Stomach (tissue), 9 donors: Measurements from ENCODE around the gene STRA6. TPM values are rescaled to one million over a fixed set of nuclear protein-coding genes. Genes with fewer than 3 reads are reported as not detected.

ENCODE experiments used
- DNase-seq, 2 donors: peaks; one replicate each; pipeline versions ENCODE4 v3.0.0 to v3.0.0-alpha.2; 2013 to 2019
- H3K27ac ChIP-seq, 5 donors: fragments of 200-600 bp in 4 of 5; sonication (generic) in 4 of 5; one replicate each; pipeline ENCODE4 v1.5.1; 2013 to 2019; ENCODE audit warnings: mild to moderate bottlenecking in 1 of 5, moderate library complexity in 1 of 5
- H3K27me3 ChIP-seq, 3 donors: fragments of 200-600 bp; sonication (generic); one replicate each; pipeline ENCODE4 v1.5.1; 2017 to 2019; ENCODE audit warnings: mixed run types in 1 of 3
- H3K36me3 ChIP-seq, 4 donors: fragments of 200-600 bp; sonication (generic); 1 replicate in 3 of 4; 2 replicates in 1 of 4; pipeline ENCODE4 v1.5.1; 2016 to 2019
- H3K4me1 ChIP-seq, 4 donors: fragments of 200-600 bp; sonication (generic); one replicate each; pipeline ENCODE4 v1.5.1; 2016 to 2019
- H3K4me3 ChIP-seq, 4 donors: fragments of 200-600 bp; sonication (generic) in 3 of 4; one replicate each; pipeline ENCODE4 v1.5.1; 2016 to 2019; ENCODE audit warnings: mild to moderate bottlenecking in 1 of 4
- H3K9me3 ChIP-seq, 4 donors: fragments of 200-600 bp; sonication (generic); one replicate each; pipeline ENCODE4 v1.5.1; 2016 to 2019
- CTCF ChIP-seq, 7 experiments: fragments of 450-650 bp in 4 of 7; fragments of 200-600 bp in 3 of 7; sonication (generic) in 3 of 7; IDR thresholded peaks; one replicate each; pipeline ENCODE4 v1.5.1; 2016 to 2019; ENCODE audit warnings: antibody characterized with exemption in 7 of 7, control low read depth in 2 of 7, mild to moderate bottlenecking in 1 of 7
- EP300 ChIP-seq: sonication (generic); formaldehyde crosslinking; IDR thresholded peaks from one replicate; pipeline ENCODE4 v1.6.1; 2017; ENCODE audit warnings: antibody characterized with exemption
- POLR2A ChIP-seq, 4 donors: fragments of 450-650 bp; IDR thresholded peaks; one replicate each; pipeline ENCODE4 v1.6.1; 2016; ENCODE audit warnings: antibody characterized with exemption in 4 of 4, control low read depth in 2 of 4, mild to moderate bottlenecking in 1 of 4, moderate library complexity in 1 of 4
- POLR2AphosphoS5 ChIP-seq, 3 donors: sonication (generic); formaldehyde crosslinking; IDR thresholded peaks; one replicate each; pipeline ENCODE4 v1.6.1; 2016; ENCODE audit warnings: antibody characterized with exemption in 3 of 3
- WGBS, 5 donors: extraction: QIAGEN DNeasy Blood & Tissue Kit in 3 of 5; methylation state at CpG; one replicate each; pipeline versions ENCODE4 v1.1.5 to v1.1.7; 2013 to 2018; 5-methylcytosine and 5-hydroxymethylcytosine counted together
- intact Hi-C: fragments of 100-400 bp; cut with DNase I; formaldehyde crosslinking; loops from one replicate; pipeline ENCODE4 v1.15.1; 2023; ENCODE audit warnings: low total_unique reads
- polyA plus RNA-seq, 3 donors: library from polyadenylated mRNA; stranded (reverse); fragments of 200-250 nt; gene quantifications; one replicate each; pipeline ENCODE4 v1.2.3, GENCODE V29; 2013
- total RNA-seq, 5 donors: library from RNA; depleted of rRNA; stranded (reverse); fragments of >200 nt; gene quantifications; one replicate each; pipeline versions ENCODE4 v1.1.0 to v1.2.3, GENCODE V29; 2014 to 2016
- donor health status: healthy with polysubstance abuse.
- donor health status: Bipolar disorder and iron deficiency.
- donor health status: healthy.

STRA6 gene
- total and polyA plus RNA-seq, 8 donors, result 0.95 to 1.5 TPM; not detected in 6

- intact Hi-C loops, result no loop called here
- 50 to 68% (median 51%) methylated on average over 9 to 11 of the region's 11 CpGs for WGBS, 5 donors
Observed at GRCh38 chr15:74242441-74243185, 40.0 kb upstream of the STRA6 start.

GRCh38 chr15:74240897-74241614, 38.5 kb upstream of the STRA6 start:
- TF ChIP-seq CTCF (IDR thresholded peaks at IDR 0.05) (no peak), EP300 (no peak), POLR2AphosphoS5 (IDR thresholded peaks at IDR 0.05) (no peak), POLR2A (IDR thresholded peaks at IDR 0.05) (no peak)
- 72 to 81% (median 76%) methylated on average over 4 of the region's 4 CpGs for WGBS, 5 donors
- Histone ChIP-seq H3K4me3 (no peak overlapping the region), H3K36me3 (no peaks in the 10 kb centered on the region), H3K27ac (peak overlapping the region in 3 of 5 donors; percentile 70 to 75 (median 72)), H3K4me1 (peaks cover 38 to 61% (median 51%) of the 10 kb centered on the region in 4 donors), H3K9me3 (no peaks in the 10 kb centered on the region), H3K27me3 (peaks cover 0 to 20% (median 5%) of the 10 kb centered on the region in 3 donors)
- no peak for DNase-seq
- intact Hi-C loops, result no loop called here

More at GRCh38 chr15:74242441-74243185, 40.0 kb upstream of the STRA6 start:
- TF ChIP-seq POLR2AphosphoS5 (IDR thresholded peaks at IDR 0.05), result no peak
- no peak for TF ChIP-seq POLR2A (IDR thresholded peaks at IDR 0.05)
- no peak for TF ChIP-seq EP300
- no peak for TF ChIP-seq CTCF (IDR thresholded peaks at IDR 0.05)
- Histone ChIP-seq H3K4me1 (peaks cover 39 to 55% (median 46%) of the 10 kb centered on the region in 4 donors), H3K9me3 (no peaks in the 10 kb centered on the region), H3K36me3 (no peaks in the 10 kb centered on the region), H3K27ac (peak overlapping the region in 1 of 5 donors; percentile 44), H3K27me3 (peaks cover 0 to 30% (median 5%) of the 10 kb centered on the region in 3 donors), H3K4me3 (no peak overlapping the region)
- peak in 1 of 2 donors; percentile 63 for DNase-seq

DNA sequence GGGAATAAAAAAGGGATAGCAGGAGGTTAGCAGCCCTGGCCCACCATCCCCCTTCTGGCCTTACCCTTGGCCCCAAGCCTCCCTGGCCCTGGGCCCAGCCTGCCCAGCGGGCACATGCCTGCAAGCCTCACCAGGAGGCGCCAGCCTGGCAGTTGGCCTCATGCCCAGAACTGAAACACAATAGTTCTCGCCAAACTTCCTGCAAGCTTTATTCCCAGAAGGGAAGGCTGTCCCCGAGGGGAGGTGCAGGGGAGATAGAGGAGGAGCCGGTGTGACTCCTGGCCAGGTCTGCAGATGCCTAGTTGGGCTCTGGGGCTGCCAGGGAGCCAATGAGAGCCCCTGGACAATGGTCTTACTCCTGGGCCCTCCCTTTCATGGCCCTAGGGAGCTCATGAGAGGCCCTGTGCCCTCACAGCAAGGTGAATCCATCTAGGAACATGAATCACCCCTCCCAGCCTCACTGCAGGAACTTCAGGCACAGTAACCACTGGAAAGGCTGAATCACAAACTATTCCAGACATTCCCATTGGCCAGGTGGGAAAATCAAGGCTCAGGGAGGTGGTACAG, 37.5 kb upstream of the STRA6 start:
- TF ChIP-seq POLR2AphosphoS5 (IDR thresholded peaks at IDR 0.05), result peak; percentile 65 to 92 (median 74)
- TF ChIP-seq POLR2A (IDR thresholded peaks at IDR 0.05), result no peak
- peak in 5 of 7 experiments; percentile 43 to 70 (median 60) for TF ChIP-seq CTCF (IDR thresholded peaks at IDR 0.05)
- Histone ChIP-seq H3K9me3 (no peaks in the 10 kb centered on the region), H3K36me3 (no peaks in the 10 kb centered on the region), H3K4me3 (no peak overlapping the region), H3K4me1 (peaks cover 34 to 54% (median 44%) of the 10 kb centered on the region in 4 donors), H3K27ac (peak overlapping the region; percentile 28 to 75 (median 70)), H3K27me3 (peaks cover 0 to 10% (median 0%) of the 10 kb centered on the region in 3 donors)
- WGBS, 5 donors, result 3 to 25% (median 10%) methylated on average over 4 to 5 of the region's 5 CpGs
- DNase-seq, result peak; percentile 93 to 95
- intact Hi-C loops, result no loop called here

DNA sequence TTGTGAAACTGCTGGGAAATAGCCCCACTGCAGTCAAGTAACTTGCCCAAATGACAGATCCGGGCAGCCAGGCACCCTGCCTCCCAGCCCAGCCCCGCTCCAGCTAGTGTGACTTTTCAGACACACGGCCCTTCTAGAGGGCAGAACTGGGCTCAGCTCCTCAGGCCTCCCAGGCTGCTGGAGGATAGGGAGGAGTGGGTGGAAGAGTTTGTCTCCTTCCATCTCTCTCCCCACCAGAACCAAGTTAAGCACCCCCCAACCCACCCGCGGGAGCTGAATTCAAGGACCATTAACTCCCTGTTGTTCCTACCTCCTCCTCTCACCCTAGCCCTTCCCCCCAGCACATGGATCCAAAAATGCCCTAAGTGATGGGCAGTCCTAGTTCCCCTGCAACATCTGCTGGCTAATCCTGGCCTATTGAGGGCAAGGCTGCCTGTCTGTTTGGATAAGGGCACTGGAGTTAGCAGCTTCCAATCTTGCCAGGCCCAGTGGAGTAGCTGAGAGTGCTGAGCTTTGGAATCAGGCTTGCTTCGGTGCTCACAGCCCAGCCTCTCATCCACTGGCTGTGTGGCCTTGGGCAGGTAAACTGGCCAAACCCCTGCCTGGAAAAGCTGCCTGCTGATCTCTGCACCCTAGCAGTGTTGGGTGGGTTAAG, 36.6 kb upstream of the STRA6 start:
- Histone ChIP-seq H3K4me3 (no peak overlapping the region), H3K4me1 (peaks cover 32 to 59% (median 42%) of the 10 kb centered on the region in 4 donors), H3K36me3 (no peaks in the 10 kb centered on the region), H3K27me3 (peaks cover 0 to 1% (median 0%) of the 10 kb centered on the region in 3 donors), H3K9me3 (no peaks in the 10 kb centered on the region), H3K27ac (peak overlapping the region in 4 of 5 donors; percentile 47 to 72 (median 70))
- no peak for TF ChIP-seq CTCF (IDR thresholded peaks at IDR 0.05)
- TF ChIP-seq POLR2AphosphoS5 (IDR thresholded peaks at IDR 0.05), result no peak
- TF ChIP-seq POLR2A (IDR thresholded peaks at IDR 0.05), result no peak
- no peak for TF ChIP-seq EP300
- intact Hi-C loops, result no loop called here
- no peak for DNase-seq
- WGBS, 5 donors, result 61 to 80% (median 70%) methylated on average over 5 to 6 of the region's 6 CpGs
